Cardiac fibroblast (primary cell): Measurements from ENCODE around the gene YTHDF2.

Experiments used
- DNase-seq, 2 donors: peaks; one replicate each; pipeline versions ENCODE4 v3.0.0 to v3.0.0-alpha.2; 2010; ENCODE audit warnings: low read depth in 2 of 2
- H3K4me3 ChIP-seq, 2 donors: replicated peaks in 1 of 2; 1 replicate in 1 of 2; 2 replicates in 1 of 2; pipeline ENCODE4 v1.5.1; 2011; ENCODE audit warnings: low read depth in 2 of 2, low read length in 2 of 2, mild to moderate bottlenecking in 2 of 2, moderate library complexity in 1 of 2
- CTCF ChIP-seq: IDR thresholded peaks from one replicate; pipeline ENCODE4 v1.5.1; 2011; ENCODE audit warnings: low read depth, mild to moderate bottlenecking, low read length, inconsistent platforms

YTHDF2 gene

DNA sequence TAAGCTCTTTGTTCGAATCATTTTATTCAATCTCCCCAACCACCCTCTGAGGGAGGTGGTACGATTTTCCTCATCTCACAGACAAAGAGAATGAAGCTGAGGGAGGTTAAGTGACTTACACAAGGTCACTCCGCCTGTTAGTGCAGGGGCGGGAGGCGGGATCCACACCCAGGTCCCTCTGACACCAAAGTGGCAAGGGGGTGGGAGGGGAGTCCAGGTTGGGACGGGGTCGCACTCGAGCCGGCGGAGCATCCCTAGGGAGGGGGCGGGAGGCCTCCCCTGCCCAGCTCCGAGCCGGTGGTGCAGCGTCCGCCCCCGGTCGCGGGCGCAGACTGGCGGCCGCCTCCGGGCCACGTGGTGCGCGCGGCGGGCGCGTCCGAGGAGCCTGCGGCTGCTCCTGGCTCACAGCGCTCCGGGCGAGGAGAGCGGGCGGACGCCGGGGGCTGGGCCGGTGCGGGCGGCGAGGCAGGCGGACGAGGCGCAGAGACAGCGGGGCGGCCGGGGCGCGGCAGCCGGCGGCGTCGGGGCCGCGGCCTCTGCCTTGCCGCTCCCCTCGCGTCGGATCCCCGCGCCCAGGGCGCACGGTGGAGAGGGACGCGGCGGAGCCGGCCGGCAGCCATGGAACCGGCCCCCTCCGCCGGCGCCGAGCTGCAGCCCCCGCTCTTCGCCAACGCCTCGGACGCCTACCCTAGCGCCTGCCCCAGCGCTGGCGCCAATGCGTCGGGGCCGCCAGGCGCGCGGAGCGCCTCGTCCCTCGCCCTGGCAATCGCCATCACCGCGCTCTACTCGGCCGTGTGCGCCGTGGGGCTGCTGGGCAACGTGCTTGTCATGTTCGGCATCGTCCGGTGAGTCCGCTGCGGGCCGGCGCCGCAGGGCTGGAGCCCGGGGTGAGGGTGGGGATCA is 75.3 kb downstream of the YTHDF2 start, which contains the start of gene OPRD1:
Gene OPRD1 (plus strand): TSS at position 405 of the 903 bp plus-strand sequence. CDS start 214 bp downstream, at position 619.
- DNase-seq = no peak
- no peak within 1 kb of the TSS for H3K4me3 ChIP-seq
- TF ChIP-seq CTCF = no peak

DNA sequence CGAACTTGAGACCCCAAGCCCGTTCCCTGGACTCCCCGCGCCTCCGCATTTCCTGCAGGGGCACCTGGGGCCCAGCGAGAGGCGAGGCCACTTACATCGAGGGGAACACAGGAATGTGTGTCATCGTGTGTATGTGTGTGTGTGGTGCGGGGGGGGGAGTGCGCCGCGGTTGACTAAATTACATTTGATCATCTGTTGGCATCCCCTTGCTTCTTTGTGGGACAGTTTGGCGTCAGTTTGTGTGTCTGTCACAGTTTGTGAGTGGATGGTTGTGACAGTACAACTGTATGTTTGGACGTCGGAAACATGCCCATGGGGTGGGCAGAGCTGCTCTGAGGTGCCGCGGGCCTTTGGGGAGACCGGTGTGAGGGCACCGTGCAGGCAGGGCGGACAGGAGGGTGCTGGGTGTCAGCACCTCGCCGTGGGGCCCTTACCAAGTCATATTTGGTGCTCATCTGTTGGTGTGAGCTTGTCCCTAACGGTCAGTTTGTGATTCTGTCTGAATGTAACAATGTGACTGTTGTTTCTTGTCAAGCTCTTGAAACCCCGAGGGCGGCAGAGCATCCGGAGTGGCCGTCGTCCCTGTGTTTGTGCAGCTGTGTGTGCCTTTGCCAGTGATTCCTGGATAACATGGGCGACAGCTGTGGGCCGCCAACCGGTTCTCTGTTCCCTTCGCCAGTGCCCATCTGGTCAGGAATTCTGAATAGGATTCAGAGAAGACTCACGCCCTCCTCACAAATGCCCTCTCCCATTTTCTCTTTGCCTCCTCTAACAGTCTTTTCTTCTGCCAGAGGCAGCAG is 76.1 kb downstream of the YTHDF2 start:
- H3K4me3 ChIP-seq = no peak overlapping the region
- DNase-seq = no peak
- TF ChIP-seq CTCF = no peak

DNA sequence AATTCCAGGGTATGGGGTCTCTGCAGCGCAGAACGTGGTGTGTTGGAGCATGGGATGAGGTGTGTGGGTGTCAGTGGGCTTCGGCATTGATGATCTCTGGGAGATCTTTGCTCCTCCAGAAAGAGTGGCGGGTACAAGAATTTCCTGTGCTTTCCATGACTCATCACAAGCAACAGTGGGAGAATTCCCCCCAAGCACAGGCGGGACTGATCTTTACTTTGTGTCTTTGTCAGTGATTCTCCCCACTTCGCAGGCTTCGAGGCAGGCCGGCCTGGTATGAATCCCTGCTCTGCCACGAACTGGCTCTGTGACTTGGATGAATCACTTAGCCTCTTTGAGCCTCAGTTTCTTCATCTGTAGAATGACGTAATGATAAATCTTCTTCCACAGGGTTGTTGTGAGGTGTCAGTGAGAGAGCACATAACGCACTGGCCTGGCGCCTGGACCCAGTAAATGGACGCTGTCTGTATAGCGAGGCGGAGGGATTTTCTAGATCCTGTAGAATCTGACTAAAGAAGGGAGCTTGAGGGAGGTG is 77.3 kb downstream of the YTHDF2 start:
- DNase-seq = no peak
- H3K4me3 ChIP-seq = no peak overlapping the region
- no peak for TF ChIP-seq CTCF

DNA sequence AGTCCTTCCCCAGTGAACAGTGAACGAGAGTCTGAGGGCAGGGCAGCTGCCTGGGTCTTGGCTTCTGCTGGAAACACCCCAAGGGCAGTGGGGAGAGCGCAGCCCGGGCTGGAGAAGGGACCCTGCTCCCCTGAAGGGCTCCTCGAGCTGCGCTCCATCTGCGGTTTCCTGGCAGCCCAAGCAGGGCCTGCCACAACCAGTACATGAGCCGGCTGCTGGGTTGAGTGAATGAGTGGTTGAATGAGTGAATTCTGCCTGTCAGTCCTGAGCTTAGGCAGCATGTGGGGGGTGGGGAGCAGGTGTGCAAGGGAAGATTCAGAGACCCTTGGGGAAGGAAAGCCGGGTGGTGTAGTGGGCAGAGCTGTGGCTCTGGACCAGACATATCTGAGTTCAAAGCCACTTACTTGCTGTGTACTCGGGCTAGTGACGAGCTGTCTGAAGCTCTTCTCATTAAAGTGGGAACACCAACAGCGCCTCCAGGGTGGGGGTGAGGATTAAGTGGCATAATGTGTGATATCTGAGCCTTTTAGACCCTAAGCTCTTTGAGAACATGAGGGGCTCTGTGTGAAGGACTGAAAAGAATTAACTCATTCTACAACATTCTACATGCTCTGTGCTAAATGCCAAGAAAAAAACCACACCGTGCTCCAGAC is 78.9 kb downstream of the YTHDF2 start:
- DNase-seq = no peak
- H3K4me3 ChIP-seq = no peak overlapping the region
- TF ChIP-seq CTCF = no peak

DNA sequence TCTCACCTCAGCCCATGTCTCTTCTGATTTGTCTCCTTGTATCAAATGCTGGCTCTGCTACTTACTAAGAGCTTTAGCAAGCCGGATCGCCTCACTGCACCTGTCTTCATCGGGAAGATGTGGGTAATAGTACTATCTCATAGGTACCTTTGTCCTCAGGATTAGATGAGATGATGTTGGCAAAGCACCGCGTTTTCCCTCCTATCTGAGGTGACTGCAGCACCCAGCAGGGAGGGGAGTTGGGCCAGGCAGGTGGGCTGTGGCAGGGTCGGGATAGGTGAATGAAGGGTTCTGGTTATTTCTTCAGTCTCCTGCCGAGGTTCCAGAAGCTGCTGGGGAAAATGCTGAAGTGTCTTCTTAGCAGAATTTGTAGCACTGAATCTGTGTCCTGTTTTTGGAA is 80.4 kb downstream of the YTHDF2 start:
- no peak for TF ChIP-seq CTCF
- no peak for DNase-seq
- H3K4me3 ChIP-seq = no peak overlapping the region

DNA sequence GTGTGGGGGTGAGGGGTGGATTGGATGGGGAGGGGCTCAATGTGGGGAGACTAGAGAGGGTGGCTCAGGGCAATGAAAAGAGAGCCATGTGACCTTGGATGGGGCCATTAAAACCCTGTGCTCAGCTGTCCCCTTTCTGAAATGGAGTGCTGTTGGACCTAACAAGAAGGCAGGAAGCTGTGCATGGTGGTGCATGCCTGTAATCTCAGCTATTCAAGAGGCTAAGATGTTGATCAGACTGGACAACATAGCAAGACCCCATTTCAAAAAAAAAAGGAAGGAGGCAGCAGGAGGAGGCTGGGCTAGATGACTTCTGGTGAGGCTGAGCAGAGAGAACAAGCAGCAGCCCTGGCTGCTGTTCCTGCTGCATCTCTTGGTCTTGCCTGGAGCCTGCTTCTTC is 82.3 kb downstream of the YTHDF2 start:
- no peak for DNase-seq
- no peak overlapping the region for H3K4me3 ChIP-seq
- TF ChIP-seq CTCF = no peak
